ENCODE data around the gene HOXC6.

HOXC6 gene

DNA sequence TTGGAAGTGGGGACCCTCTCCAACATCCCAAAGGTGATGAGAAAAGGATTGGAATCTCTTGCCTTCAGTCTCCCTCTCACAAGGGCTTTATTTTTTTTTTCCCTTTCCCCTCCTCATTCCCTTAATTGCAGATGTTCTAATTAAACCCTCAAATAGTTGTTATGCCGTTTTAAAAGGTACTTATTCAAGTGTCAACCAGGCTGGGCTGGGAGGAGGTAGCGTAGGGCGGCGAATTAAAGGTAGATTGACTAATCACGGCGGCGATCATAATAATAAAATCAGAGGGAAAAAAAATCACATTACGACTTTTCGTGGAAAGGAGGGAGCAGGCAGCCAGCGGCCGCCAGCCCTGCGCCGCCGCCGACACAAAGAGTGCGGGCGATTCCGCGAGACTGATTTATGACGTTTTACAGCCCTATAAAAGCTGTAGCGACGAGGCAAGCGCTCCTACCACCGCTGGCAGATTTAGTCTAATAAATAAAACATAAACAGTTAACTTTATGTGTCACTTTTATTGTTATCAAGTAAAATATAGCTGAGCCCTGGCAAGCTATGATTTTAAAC lies 23.7 kb downstream of the HOXC6 start:
- H3K27ac ChIP-seq: no peak overlapping the region
- TF ChIP-seq, protein P1, sequence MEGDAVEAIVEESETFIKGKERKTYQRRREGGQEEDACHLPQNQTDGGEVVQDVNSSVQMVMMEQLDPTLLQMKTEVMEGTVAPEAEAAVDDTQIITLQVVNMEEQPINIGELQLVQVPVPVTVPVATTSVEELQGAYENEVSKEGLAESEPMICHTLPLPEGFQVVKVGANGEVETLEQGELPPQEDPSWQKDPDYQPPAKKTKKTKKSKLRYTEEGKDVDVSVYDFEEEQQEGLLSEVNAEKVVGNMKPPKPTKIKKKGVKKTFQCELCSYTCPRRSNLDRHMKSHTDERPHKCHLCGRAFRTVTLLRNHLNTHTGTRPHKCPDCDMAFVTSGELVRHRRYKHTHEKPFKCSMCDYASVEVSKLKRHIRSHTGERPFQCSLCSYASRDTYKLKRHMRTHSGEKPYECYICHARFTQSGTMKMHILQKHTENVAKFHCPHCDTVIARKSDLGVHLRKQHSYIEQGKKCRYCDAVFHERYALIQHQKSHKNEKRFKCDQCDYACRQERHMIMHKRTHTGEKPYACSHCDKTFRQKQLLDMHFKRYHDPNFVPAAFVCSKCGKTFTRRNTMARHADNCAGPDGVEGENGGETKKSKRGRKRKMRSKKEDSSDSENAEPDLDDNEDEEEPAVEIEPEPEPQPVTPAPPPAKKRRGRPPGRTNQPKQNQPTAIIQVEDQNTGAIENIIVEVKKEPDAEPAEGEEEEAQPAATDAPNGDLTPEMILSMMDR (IDR thresholded peaks at IDR 0.05): no peak
- TF ChIP-seq ZFX (IDR thresholded peaks at IDR 0.05; ENCODE audit: borderline replicate concordance): no peak

DNA sequence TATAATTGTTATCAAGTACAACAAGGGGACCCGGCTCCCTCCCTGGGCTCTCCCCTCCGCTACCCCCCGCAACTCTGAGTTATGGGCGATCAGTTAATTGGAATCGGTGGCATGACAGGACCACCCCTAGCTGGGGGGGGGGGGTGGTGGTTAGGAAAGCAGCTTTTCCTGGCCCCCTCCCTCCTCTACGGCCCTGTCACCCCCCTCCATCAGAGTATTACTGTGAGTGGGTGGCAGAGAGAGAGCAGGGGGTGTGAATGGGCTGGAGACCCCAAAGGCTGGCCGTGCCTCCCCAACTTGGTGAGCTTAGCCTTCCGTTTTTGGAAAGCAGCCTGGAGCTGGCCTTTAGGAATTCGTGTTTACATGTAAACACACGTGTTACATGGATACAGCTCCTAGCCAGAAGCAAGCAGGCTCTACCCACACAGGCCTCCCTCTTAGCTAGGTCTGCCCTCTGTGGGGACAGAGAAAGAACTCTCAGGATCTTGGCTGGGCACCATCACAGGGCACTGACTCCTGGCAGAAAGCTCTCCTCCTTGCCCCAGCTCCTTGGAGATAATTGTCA lies 24.3 kb downstream of the HOXC6 start:
- TF ChIP-seq ZFX (IDR thresholded peaks at IDR 0.05; ENCODE audit: borderline replicate concordance): no peak
- TF ChIP-seq, protein P1 (IDR thresholded peaks at IDR 0.05): no peak
- H3K27ac ChIP-seq: no peak overlapping the region

DNA sequence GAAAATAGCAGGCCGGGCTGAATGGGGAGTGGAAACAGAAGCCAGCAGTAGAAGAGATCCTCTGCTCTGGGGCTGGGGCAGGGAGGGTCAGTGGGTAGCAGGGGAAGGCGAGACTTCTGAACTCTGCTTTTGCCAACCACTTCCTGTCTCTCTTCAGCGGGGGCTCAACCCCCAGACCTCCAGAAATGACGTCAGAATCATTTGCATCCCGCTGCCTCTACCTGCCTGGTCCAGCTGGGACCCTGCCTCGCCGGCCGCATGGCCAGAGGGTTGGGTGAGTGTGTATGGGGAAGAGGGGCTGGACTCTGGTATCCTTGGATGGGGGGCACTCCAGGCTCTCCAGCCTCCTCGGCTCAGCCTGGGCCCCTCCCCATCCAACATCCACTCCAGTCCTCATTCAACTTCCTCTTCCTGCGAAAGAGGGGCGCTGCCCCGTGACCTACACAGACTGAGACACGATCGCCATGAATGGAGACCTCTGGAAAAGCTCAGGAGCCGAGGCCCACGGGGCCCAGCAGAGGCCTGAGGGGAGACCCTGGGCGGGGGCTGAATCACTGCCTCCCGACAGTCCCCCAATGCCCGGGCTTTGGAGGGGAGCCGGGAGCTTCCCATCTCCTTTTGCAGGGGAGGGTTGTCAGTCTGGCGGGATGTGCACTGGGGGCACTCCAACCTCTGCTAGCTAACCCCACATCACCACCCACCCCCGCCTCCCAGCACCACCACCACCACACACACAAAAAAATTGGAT lies 24.9 kb downstream of the HOXC6 start:
- H3K27ac ChIP-seq: no peak overlapping the region
- TF ChIP-seq ZFX (IDR thresholded peaks at IDR 0.05; ENCODE audit: borderline replicate concordance): no peak
- TF ChIP-seq, protein P1 (IDR thresholded peaks at IDR 0.05): no peak

DNA sequence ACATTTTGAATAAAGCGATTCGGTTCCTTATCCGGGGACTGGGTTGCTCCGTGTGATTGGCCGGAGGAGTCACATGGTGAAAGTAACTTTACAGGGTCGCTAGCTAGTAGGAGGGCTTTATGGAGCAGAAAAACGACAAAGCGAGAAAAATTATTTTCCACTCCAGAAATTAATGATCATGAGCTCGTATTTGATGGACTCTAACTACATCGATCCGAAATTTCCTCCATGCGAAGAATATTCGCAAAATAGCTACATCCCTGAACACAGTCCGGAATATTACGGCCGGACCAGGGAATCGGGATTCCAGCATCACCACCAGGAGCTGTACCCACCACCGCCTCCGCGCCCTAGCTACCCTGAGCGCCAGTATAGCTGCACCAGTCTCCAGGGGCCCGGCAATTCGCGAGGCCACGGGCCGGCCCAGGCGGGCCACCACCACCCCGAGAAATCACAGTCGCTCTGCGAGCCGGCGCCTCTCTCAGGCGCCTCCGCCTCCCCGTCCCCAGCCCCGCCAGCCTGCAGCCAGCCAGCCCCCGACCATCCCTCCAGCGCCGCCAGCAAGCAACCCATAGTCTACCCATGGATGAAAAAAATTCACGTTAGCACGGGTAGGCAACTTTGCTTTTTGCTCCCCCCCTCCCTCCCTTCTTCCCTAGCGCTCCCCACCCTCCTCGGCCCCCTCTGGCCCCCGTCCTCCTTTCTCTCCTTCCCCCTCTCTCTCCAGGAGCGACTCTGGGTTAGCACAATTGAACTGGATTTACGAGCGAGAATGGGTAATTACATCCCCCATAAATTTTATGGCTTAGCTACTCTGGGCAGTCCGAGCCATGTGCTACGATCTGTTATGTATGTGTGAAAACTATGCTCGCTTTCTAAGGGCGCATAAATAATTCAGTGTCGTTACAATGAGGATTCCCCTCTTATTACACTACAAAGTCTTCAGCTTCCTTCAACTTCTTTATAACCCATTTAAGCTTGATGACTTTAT lies 25.8 kb downstream of the HOXC6 start, which contains the start of gene HOXC4:
TSS of gene HOXC4 (plus strand) at position 85 of the 991 bp plus-strand sequence. CDS start at position 173, 88 bp downstream.
- no peak within 1 kb of the TSS for H3K27ac ChIP-seq
- no peak for TF ChIP-seq ZFX (IDR thresholded peaks at IDR 0.05; ENCODE audit: borderline replicate concordance)
- TF ChIP-seq, protein P1 (IDR thresholded peaks at IDR 0.05): no peak

DNA sequence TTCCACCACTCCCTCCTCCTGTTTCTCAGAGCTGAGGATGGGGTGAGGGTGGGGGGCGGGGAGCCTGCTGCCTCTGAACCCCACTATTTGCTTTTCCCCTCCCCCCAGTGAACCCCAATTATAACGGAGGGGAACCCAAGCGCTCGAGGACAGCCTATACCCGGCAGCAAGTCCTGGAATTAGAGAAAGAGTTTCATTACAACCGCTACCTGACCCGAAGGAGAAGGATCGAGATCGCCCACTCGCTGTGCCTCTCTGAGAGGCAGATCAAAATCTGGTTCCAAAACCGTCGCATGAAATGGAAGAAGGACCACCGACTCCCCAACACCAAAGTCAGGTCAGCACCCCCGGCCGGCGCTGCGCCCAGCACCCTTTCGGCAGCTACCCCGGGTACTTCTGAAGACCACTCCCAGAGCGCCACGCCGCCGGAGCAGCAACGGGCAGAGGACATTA lies 26.5 kb downstream of the HOXC6 start:
- TF ChIP-seq, protein P1 (IDR thresholded peaks at IDR 0.05): no peak
- no peak for TF ChIP-seq ZFX (IDR thresholded peaks at IDR 0.05; ENCODE audit: borderline replicate concordance)
- H3K27ac ChIP-seq: no peak overlapping the region

DNA sequence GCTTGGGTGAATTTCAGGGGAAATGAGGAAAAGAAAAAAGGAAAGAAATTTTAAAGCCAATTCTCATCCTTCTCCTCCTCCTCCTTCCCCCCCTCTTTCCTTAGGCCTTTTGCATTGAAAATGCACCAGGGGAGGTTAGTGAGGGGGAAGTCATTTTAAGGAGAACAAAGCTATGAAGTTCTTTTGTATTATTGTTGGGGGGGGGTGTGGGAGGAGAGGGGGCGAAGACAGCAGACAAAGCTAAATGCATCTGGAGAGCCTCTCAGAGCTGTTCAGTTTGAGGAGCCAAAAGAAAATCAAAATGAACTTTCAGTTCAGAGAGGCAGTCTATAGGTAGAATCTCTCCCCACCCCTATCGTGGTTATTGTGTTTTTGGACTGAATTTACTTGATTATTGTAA lies 27.3 kb downstream of the HOXC6 start:
- no peak overlapping the region for H3K27ac ChIP-seq
- no peak for TF ChIP-seq ZFX (IDR thresholded peaks at IDR 0.05; ENCODE audit: borderline replicate concordance)
- TF ChIP-seq, protein P1 (IDR thresholded peaks at IDR 0.05): no peak
